NB4 (cell line): ENCODE data around the gene CELF5.

ENCODE experiments used
- CTCF ChIP-seq: IDR thresholded peaks from one replicate; pipeline ENCODE4 v1.5.1; 2012; ENCODE audit warnings: low read depth, low read length
- MAX ChIP-seq: IDR thresholded peaks from 2 replicates; pipeline ENCODE4 v1.6.1; 2011; ENCODE audit warnings: low read depth, low read length
- MYC ChIP-seq: IDR thresholded peaks from 2 replicates; pipeline ENCODE4 v1.6.1; 2011; ENCODE audit warnings: low read depth, low read length
- POLR2A ChIP-seq: IDR thresholded peaks from 2 replicates; pipeline ENCODE4 v1.6.1; 2011; ENCODE audit warnings: mild to moderate bottlenecking; ENCODE audit not compliant: insufficient read length; ENCODE audit errors: extremely low read depth

GRCh38 chr19:3236272-3236671, 11.8 kb downstream of the CELF5 start:
- no peak for TF ChIP-seq POLR2A
- no peak for TF ChIP-seq CTCF
- TF ChIP-seq MYC = no peak
- TF ChIP-seq MAX = no peak
